Suprapubic skin (tissue), 3 donors: ENCODE results near the gene UBXN1.
A peak's percentile ranks its signal among the peaks of the same experiment; 100 is the strongest.

ENCODE experiments used
- POLR2A ChIP-seq, 2 donors: fragments of 450-650 bp; IDR thresholded peaks; one replicate each; pipeline ENCODE4 v1.6.1; 2017; ENCODE audit warnings: antibody characterized with exemption in 2 of 2, mild to moderate bottlenecking in 2 of 2, moderate library complexity in 2 of 2
- TF ChIP-seq, protein P1 (sequence below), 2 donors: fragments of 200-600 bp in 1 of 2; fragments of 450-650 bp in 1 of 2; sonication (generic) in 1 of 2; IDR thresholded peaks; one replicate each; pipeline ENCODE4 v1.5.1; 2016 to 2019; ENCODE audit warnings: antibody characterized with exemption in 2 of 2, mild to moderate bottlenecking in 1 of 2, moderate library complexity in 1 of 2

DNA sequence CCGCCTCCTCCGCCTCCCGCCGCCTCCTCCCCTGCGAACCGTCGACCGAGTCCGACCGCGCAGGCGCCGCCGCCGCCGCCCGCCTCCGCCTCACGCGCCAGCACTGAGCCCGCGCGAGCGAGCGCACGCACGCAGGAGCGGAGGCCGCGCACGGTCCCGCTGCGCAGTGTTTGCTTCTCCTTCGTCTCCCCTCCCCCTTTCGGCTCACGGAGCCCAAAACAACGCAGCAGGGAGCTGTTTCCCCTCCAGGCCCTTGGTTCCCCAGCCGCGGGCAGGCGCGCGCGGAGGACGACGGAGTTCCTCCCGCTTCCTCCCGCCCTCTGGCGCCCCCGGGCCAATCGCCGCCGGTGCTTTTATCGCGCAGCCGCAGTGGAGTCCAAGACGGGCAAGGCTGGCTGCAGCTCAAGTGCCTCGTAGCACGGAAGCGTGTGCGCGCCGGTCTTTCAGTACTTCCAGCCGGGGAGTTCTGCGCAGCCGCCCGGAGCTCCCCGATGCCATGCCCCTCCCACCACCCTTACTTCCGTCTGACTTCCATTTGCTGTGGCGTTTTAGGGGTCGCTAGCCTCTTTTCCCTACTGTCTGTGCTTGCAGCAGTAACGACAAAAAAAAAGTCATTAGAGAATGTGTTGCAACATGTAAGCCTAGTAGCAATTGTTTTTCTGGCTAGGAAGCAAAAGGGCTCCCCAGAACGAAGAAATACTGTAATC, 48.4 kb upstream of the UBXN1 start, which contains the start of gene HNRNPUL2:
- TF ChIP-seq POLR2A (IDR thresholded peaks at IDR 0.05), result peak; percentile 86 to 89
- TF ChIP-seq, protein P1, sequence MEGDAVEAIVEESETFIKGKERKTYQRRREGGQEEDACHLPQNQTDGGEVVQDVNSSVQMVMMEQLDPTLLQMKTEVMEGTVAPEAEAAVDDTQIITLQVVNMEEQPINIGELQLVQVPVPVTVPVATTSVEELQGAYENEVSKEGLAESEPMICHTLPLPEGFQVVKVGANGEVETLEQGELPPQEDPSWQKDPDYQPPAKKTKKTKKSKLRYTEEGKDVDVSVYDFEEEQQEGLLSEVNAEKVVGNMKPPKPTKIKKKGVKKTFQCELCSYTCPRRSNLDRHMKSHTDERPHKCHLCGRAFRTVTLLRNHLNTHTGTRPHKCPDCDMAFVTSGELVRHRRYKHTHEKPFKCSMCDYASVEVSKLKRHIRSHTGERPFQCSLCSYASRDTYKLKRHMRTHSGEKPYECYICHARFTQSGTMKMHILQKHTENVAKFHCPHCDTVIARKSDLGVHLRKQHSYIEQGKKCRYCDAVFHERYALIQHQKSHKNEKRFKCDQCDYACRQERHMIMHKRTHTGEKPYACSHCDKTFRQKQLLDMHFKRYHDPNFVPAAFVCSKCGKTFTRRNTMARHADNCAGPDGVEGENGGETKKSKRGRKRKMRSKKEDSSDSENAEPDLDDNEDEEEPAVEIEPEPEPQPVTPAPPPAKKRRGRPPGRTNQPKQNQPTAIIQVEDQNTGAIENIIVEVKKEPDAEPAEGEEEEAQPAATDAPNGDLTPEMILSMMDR (IDR thresholded peaks at IDR 0.05), result no peak
